ENCODE results near the gene RNF222.

The RNF222 gene

GRCh38 chr17:8436169-8436843, 38.7 kb upstream of the RNF222 start:
- TF ChIP-seq ZNF565 (CRISPR knock-in tag; conservative IDR thresholded peaks at IDR 0.05; ENCODE audit: low read depth) (no peak), CSDC2 (CRISPR knock-in tag; IDR thresholded peaks at IDR 0.05) (no peak), GLIS3 (CRISPR knock-in tag; IDR thresholded peaks at IDR 0.05) (no peak), TSHZ2 (CRISPR knock-in tag; IDR thresholded peaks at IDR 0.05) (no peak), ARNTL (CRISPR knock-in tag; IDR thresholded peaks at IDR 0.05; ENCODE audit: borderline replicate concordance, low read depth) (no peak), ZC3H10 (CRISPR knock-in tag; IDR thresholded peaks at IDR 0.05) (no peak), PATZ1 (CRISPR knock-in tag; IDR thresholded peaks at IDR 0.05; ENCODE audit: borderline replicate concordance) (no peak), RARB (CRISPR knock-in tag; IDR thresholded peaks at IDR 0.05) (no peak)
- TF ChIP-seq, protein P1, sequence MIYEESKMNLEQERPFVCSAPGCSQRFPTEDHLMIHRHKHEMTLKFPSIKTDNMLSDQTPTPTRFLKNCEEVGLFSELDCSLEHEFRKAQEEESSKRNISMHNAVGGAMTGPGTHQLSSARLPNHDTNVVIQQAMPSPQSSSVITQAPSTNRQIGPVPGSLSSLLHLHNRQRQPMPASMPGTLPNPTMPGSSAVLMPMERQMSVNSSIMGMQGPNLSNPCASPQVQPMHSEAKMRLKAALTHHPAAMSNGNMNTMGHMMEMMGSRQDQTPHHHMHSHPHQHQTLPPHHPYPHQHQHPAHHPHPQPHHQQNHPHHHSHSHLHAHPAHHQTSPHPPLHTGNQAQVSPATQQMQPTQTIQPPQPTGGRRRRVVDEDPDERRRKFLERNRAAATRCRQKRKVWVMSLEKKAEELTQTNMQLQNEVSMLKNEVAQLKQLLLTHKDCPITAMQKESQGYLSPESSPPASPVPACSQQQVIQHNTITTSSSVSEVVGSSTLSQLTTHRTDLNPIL (CRISPR knock-in tag; IDR thresholded peaks at IDR 0.05; ENCODE audit: low read depth) = no peak
- ATAC-seq = peak; percentile 78

DNA sequence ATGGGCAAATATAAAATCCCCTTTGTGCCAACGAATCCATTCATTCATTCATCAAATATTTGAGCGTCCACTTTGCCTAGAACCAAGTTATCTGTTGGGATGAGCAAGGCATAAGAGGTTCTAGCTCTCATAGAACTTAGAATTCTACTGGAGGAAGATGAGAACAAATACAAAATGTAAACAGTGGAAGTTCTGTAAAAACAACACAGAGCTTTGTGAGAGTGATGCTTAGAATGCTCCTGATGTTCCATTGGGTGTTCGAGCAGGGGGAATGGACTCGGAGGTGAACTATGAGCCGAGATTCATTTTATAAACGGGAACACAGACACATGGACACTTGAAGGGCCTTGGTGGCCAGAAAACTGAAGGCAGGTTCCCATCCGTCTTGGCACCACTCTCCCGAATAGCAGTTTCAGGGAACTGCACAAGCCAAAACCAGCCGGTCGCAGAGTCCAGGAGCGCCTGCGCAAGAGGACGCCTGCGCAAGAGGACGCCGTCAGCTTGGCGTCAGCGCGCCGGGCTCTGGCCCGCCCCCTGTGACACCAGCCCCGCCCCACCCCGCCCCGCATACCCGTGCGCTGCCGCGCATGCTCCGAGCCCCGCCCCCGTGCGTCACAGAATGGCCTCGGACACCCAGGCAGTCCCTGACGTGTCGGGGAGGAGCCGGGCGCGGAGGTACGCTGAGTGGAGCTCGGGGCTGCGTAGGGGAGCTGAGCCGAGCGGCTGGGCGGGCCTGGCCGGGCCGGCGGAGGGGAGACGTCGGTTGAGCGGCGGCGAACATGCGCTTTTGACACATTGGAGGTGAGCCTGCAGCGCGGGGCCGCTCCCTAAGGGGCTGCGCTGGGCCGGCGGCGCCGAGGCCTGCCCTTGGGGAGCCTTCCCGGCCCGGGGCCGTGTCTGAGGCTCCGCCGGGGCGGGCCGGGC, 37.9 kb upstream of the RNF222 start, which contains the start of gene NDEL1:
Gene NDEL1 (plus strand): TSS at position 640 of the 924 bp plus-strand sequence. CDS start 8,388 bp downstream, outside the sequence.
- peak; percentile 99 for ATAC-seq
- TF ChIP-seq ISL1 (CRISPR knock-in tag; IDR thresholded peaks at IDR 0.05) (no peak), SNAI2 (CRISPR knock-in tag; IDR thresholded peaks at IDR 0.05) (no peak), PATZ1 (CRISPR knock-in tag; IDR thresholded peaks at IDR 0.05; ENCODE audit: borderline replicate concordance) (no peak), ZNF565 (CRISPR knock-in tag; conservative IDR thresholded peaks at IDR 0.05; ENCODE audit: low read depth) (no peak), ARNTL (CRISPR knock-in tag; IDR thresholded peaks at IDR 0.05; ENCODE audit: borderline replicate concordance, low read depth) (no peak), TCF4 (CRISPR knock-in tag; IDR thresholded peaks at IDR 0.05; ENCODE audit: borderline replicate concordance) (no peak), OSR1 (CRISPR knock-in tag; IDR thresholded peaks at IDR 0.05) (no peak), ZC3H10 (CRISPR knock-in tag; IDR thresholded peaks at IDR 0.05) (no peak), ZFP30 (CRISPR knock-in tag; IDR thresholded peaks at IDR 0.05) (no peak), ZNF70 (CRISPR knock-in tag; IDR thresholded peaks at IDR 0.05) (no peak), GLIS3 (CRISPR knock-in tag; IDR thresholded peaks at IDR 0.05) (no peak), RARB (CRISPR knock-in tag; IDR thresholded peaks at IDR 0.05) (no peak), ESRRG (CRISPR knock-in tag; IDR thresholded peaks at IDR 0.05) (no peak), ZFP3 (CRISPR knock-in tag; IDR thresholded peaks at IDR 0.05) (no peak), BACH2 (CRISPR knock-in tag; IDR thresholded peaks at IDR 0.05; ENCODE audit: borderline replicate concordance) (no peak), TOX (CRISPR knock-in tag; IDR thresholded peaks at IDR 0.05; ENCODE audit: borderline replicate concordance) (no peak)
- TF ChIP-seq, protein P2, sequence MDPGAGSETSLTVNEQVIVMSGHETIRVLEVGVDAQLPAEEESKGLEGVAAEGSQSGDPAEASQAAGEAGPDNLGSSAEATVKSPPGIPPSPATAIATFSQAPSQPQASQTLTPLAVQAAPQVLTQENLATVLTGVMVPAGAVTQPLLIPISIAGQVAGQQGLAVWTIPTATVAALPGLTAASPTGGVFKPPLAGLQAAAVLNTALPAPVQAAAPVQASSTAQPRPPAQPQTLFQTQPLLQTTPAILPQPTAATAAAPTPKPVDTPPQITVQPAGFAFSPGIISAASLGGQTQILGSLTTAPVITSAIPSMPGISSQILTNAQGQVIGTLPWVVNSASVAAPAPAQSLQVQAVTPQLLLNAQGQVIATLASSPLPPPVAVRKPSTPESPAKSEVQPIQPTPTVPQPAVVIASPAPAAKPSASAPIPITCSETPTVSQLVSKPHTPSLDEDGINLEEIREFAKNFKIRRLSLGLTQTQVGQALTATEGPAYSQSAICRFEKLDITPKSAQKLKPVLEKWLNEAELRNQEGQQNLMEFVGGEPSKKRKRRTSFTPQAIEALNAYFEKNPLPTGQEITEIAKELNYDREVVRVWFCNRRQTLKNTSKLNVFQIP (CRISPR knock-in tag; IDR thresholded peaks at IDR 0.05; ENCODE audit: borderline replicate concordance, low read depth) = no peak

Data from SK-N-SH treated with all-trans-retinoic acid at 6 μM for 48 hours (cell line).